Lung (tissue), 12 donors: ENCODE measurements around the gene F12. TPM values are rescaled to one million over a fixed set of nuclear protein-coding genes. Genes with fewer than 3 reads are reported as not detected.

Source experiments
- ATAC-seq: fragments of 200-7000 bp; cut with Tn5 transposase; one replicate; pipeline ENCODE4 v1.9.1; 2020; ENCODE audit warnings: moderate number of reproducible peaks; ENCODE audit not compliant: insufficient read depth, low FRiP score
- DNase-seq, 3 donors: peaks; one replicate each; pipeline ENCODE4 v3.0.0-alpha.2; 2013 to 2017
- H3K27ac ChIP-seq, 2 donors: one replicate each; pipeline ENCODE4 v1.5.1; 2013; ENCODE audit warnings: mild to moderate bottlenecking in 2 of 2, moderate library complexity in 2 of 2, control low read depth in 1 of 2, inconsistent platforms in 1 of 2, low read depth in 1 of 2, low read length in 1 of 2
- H3K27me3 ChIP-seq, 3 donors: one replicate each; pipeline ENCODE4 v1.5.1; 2013; ENCODE audit warnings: low read length in 2 of 3; ENCODE audit not compliant: control insufficient read depth in 3 of 3, insufficient read depth in 3 of 3
- H3K36me3 ChIP-seq, 4 donors: one replicate each; pipeline ENCODE4 v1.5.1; 2013; ENCODE audit warnings: low read length in 4 of 4, mild to moderate bottlenecking in 1 of 4, moderate library complexity in 1 of 4; ENCODE audit not compliant: control insufficient read depth in 4 of 4, insufficient read depth in 4 of 4
- H3K4me1 ChIP-seq, 5 donors: one replicate each; pipeline ENCODE4 v1.5.1; 2013; ENCODE audit warnings: low read length in 5 of 5, mild to moderate bottlenecking in 2 of 5, moderate library complexity in 1 of 5; ENCODE audit not compliant: control insufficient read depth in 5 of 5, insufficient read depth in 5 of 5
- H3K4me3 ChIP-seq: one replicate; pipeline ENCODE4 v1.5.1; 2013; ENCODE audit warnings: mild to moderate bottlenecking, control low read depth, moderate library complexity
- H3K9ac ChIP-seq, 2 donors: one replicate each; pipeline ENCODE4 v1.5.1; 2013; ENCODE audit warnings: low read length in 2 of 2, control low read depth in 1 of 2; ENCODE audit not compliant: insufficient read depth in 1 of 2
- H3K9me3 ChIP-seq, 4 donors: one replicate each; pipeline ENCODE4 v1.5.1; 2013; ENCODE audit warnings: low read length in 3 of 4, mild to moderate bottlenecking in 1 of 4, moderate library complexity in 1 of 4; ENCODE audit not compliant: control insufficient read depth in 4 of 4, insufficient read depth in 3 of 4
- WGBS, 2 donors: extraction: QIAGEN DNeasy Blood & Tissue Kit; methylation state at CpG; one replicate each; pipeline ENCODE4 v1.1.7; 2013; 5-methylcytosine and 5-hydroxymethylcytosine counted together
- polyA plus RNA-seq, 2 donors: library from polyadenylated mRNA; stranded (reverse); fragments of 200-250 nt; gene quantifications; one replicate each; pipeline ENCODE4 v1.2.1, GENCODE V29; 2013
- total RNA-seq, 2 donors: library from RNA; depleted of rRNA in 1 of 2; stranded (reverse); fragments of >200 nt in 1 of 2; gene quantifications; one replicate each; pipeline ENCODE4 v1.2.1, GENCODE V29; 2014 to 2021
- TF ChIP-seq, protein P1 (sequence below): IDR thresholded peaks from 2 replicates; pipeline ENCODE4 v1.5.1; 2012; ENCODE audit warnings: mild to moderate bottlenecking; ENCODE audit errors: control extremely low read depth, extremely low read depth
- donor health status: control.
- donor health status: control.
- donor health status: Bipolar disorder and iron deficiency.
- donor health status: healthy.
- donor health status: DM: yes; HTN: yes; CAD: no.

F12 gene
- total and polyA plus RNA-seq, 4 donors = 1.3 to 1.7 (median 1.4) TPM; not detected in 1

DNA sequence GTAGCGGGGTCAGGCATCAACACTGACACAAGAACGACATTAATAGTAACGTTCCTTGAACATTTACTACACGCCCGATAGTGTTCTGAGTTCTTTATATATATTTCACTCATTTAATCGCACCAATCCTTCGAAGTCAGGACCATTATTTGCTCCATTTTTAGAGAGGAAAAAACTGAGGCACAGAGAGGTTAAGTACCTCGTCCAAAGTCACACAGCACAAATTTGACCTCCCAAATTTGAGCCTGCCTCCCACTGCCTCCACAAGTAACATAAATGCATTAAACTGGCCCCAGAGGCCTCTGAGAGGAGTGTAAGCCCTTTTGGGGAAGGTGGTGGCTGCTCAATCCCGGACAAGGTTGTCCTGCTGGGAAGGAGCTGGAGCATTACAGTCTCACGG, 45.8 kb downstream of the F12 start:
- H3K27ac ChIP-seq = no peak overlapping the region
- WGBS, 2 donors = 50 to 67% methylated on average over 10 of the region's 10 CpGs
- no peak overlapping the region for H3K9ac ChIP-seq
- H3K4me1 ChIP-seq = peaks cover 0 to 26% (median 6%) of the 10 kb centered on the region in 5 donors
- no peak overlapping the region for H3K4me3 ChIP-seq
- H3K9me3 ChIP-seq = no peaks in the 10 kb centered on the region
- TF ChIP-seq, protein P1, sequence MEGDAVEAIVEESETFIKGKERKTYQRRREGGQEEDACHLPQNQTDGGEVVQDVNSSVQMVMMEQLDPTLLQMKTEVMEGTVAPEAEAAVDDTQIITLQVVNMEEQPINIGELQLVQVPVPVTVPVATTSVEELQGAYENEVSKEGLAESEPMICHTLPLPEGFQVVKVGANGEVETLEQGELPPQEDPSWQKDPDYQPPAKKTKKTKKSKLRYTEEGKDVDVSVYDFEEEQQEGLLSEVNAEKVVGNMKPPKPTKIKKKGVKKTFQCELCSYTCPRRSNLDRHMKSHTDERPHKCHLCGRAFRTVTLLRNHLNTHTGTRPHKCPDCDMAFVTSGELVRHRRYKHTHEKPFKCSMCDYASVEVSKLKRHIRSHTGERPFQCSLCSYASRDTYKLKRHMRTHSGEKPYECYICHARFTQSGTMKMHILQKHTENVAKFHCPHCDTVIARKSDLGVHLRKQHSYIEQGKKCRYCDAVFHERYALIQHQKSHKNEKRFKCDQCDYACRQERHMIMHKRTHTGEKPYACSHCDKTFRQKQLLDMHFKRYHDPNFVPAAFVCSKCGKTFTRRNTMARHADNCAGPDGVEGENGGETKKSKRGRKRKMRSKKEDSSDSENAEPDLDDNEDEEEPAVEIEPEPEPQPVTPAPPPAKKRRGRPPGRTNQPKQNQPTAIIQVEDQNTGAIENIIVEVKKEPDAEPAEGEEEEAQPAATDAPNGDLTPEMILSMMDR = no peak
- peaks cover 0 to 3% (median 2%) of the 10 kb centered on the region in 3 donors for H3K27me3 ChIP-seq
- no peak for DNase-seq
- no peak for ATAC-seq
- H3K36me3 ChIP-seq = no peaks in the 10 kb centered on the region

DNA sequence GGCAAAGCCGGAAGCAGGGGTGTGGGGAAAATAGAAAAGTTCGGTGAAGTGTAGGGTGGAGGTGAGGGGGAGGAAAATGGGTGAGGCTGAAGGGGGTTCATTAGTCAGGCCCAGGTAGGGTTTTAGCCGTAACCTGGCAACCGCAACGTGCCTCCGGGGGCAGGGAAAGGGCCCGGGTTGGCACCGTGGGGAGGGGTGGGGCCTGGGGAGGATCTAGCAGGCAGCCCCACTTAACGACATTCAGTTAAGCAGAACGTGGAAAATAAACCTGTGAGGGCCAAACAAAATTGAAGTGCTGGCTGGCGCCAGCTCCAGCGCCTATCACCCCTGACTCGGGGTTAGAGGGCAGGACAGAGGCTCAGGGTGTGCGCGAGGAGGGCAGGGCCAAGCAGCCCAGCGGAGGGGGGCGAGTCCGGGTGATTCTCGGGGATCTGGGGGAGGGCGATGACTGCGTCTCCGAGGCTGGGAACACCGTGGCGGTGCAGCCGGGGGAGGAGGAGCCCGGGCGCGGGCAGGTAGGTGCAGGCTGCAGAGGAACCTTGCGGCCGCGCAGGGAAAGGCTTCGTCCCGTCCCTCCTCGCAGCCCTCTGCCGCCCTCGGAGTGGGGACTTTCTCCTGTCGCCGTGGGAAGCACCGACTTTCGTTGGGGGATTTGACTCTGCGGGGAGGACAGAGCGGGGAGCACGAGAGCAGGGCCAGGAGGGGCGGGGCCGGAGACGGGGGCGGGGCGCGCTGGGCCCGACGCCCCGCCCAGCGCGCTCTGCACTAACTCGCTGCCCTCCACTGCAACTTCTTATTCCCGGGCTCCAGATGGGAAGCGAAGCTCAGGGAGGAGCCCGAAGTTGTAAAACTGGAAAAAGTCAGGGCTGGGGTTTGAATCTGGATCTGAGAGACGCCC, 46.5 kb downstream of the F12 start:
- no peak overlapping the region for H3K4me3 ChIP-seq
- peak overlapping the region in 1 of 2 donors; percentile 21 for H3K27ac ChIP-seq
- WGBS, 2 donors = 11 to 13% methylated on average over 45 to 59 of the region's 59 CpGs
- DNase-seq (peak; percentile 49 to 64 (median 59)), ATAC-seq (peak; percentile 67)
- no peak overlapping the region for H3K9ac ChIP-seq
- TF ChIP-seq, protein P1 = no peak
- H3K27me3 ChIP-seq = peaks cover 0 to 3% (median 0%) of the 10 kb centered on the region in 3 donors
- H3K36me3 ChIP-seq = no peaks in the 10 kb centered on the region
- H3K4me1 ChIP-seq = peaks cover 0 to 24% (median 6%) of the 10 kb centered on the region in 5 donors
- H3K9me3 ChIP-seq = no peaks in the 10 kb centered on the region

- H3K9ac ChIP-seq = no peak overlapping the region
Observed at GRCh38 chr5:177362292-177362609, 47.1 kb downstream of the F12 start.

More at GRCh38 chr5:177362292-177362609, 47.1 kb downstream of the F12 start:
- H3K27me3 ChIP-seq = peaks cover 0 to 3% (median 0%) of the 10 kb centered on the region in 3 donors
- H3K4me1 ChIP-seq = peaks cover 0 to 17% (median 6%) of the 10 kb centered on the region in 5 donors
- DNase-seq (no peak), ATAC-seq (no peak)
- H3K9me3 ChIP-seq = no peaks in the 10 kb centered on the region
- H3K36me3 ChIP-seq = no peaks in the 10 kb centered on the region
- 50 to 56% methylated on average over 8 of the region's 8 CpGs for WGBS, 2 donors
- no peak overlapping the region for H3K27ac ChIP-seq
- TF ChIP-seq, protein P1 = no peak
- H3K4me3 ChIP-seq = no peak overlapping the region
